PC-9 (cell line): ENCODE results near the gene NAGA.

Experiments used
- CTCF ChIP-seq: fragments of 200-600 bp; sonication (generic); conservative IDR thresholded peaks from 2 replicates; pipeline ENCODE4 v1.6.1; 2017; ENCODE audit warnings: mixed run types, antibody characterized with exemption, mild to moderate bottlenecking, moderate library complexity
- EZH2 ChIP-seq: fragments of 200-600 bp; sonication (generic); IDR thresholded peaks from 2 replicates; pipeline ENCODE4 v1.8.0; 2017; ENCODE audit warnings: antibody characterized with exemption, low read depth

GRCh38 chr22:42074132-42074811 lies 3.7 kb upstream of the NAGA start, which contains the start of gene PHETA2:
- TF ChIP-seq EZH2 (no peak), CTCF (no peak)
